ENCODE results near the gene ATXN1.

Gene ATXN1

GRCh38 chr6:16761471-16762267, 409 bp upstream of the ATXN1 start:
- peak; percentile 86 for DNase-seq

- peak; percentile 80 for DNase-seq
Observed at GRCh38 chr6:16759646-16760515, 1.4 kb downstream of the ATXN1 start.

- peak; percentile 30 for DNase-seq
Observed at GRCh38 chr6:16759181-16759645, 2.0 kb downstream of the ATXN1 start.

GRCh38 chr6:16758163-16758975, 2.9 kb downstream of the ATXN1 start:
- DNase-seq, result no peak

- DNase-seq, result no peak
Observed at GRCh38 chr6:16757332-16757731, 3.9 kb downstream of the ATXN1 start.

GRCh38 chr6:16756660-16757255, 4.5 kb downstream of the ATXN1 start:
- no peak for DNase-seq

GRCh38 chr6:16755544-16755943, 5.7 kb downstream of the ATXN1 start:
- DNase-seq, result no peak

GRCh38 chr6:16754876-16755275, 6.4 kb downstream of the ATXN1 start:
- no peak for DNase-seq

- no peak for DNase-seq
Observed at GRCh38 chr6:16754274-16754673, 7.0 kb downstream of the ATXN1 start.

GRCh38 chr6:16753341-16753740, 7.9 kb downstream of the ATXN1 start:
- DNase-seq, result no peak

- DNase-seq, result no peak
Observed at GRCh38 chr6:16752206-16752866, 8.9 kb downstream of the ATXN1 start.

GRCh38 chr6:16751251-16751946, 9.9 kb downstream of the ATXN1 start:
- no peak for DNase-seq

- DNase-seq, result no peak
Observed at GRCh38 chr6:16750566-16750965, 10.7 kb downstream of the ATXN1 start.

GRCh38 chr6:16749516-16750485, 11.5 kb downstream of the ATXN1 start:
- DNase-seq, result no peak

- DNase-seq, result no peak
Observed at GRCh38 chr6:16748025-16748319, 13.3 kb downstream of the ATXN1 start.

- no peak for DNase-seq
Observed at GRCh38 chr6:16747232-16748024, 13.8 kb downstream of the ATXN1 start.

GRCh38 chr6:16746812-16747211, 14.4 kb downstream of the ATXN1 start:
- no peak for DNase-seq

GRCh38 chr6:16746401-16746800, 14.9 kb downstream of the ATXN1 start:
- DNase-seq, result no peak

GRCh38 chr6:16743664-16744210, 17.5 kb downstream of the ATXN1 start:
- DNase-seq, result no peak
